ACHN (cell line): ENCODE results near the gene ROR2.

Source experiments
- DNase-seq: peaks from one replicate; pipeline ENCODE4 v3.0.0-alpha.2; 2015
- in situ Hi-C: cut with HindIII; loops from 2 replicates; pipeline ENCODE4 v1.10.0; 2017; ENCODE audit warnings: low sequenced_read_pairs, low pct_ligation_motif_present, low pct_unique_long_range_greater_than_20kb

The ROR2 gene

GRCh38 chr9:91725651-91726050 lies 224.4 kb downstream of the ROR2 start:
- DNase-seq = no peak
- in situ Hi-C loops = no loop called here

GRCh38 chr9:91724609-91725505 lies 225.2 kb downstream of the ROR2 start:
- in situ Hi-C loops = no loop called here
- no peak for DNase-seq

- no peak for DNase-seq
- in situ Hi-C loops = no loop called here
Measured at GRCh38 chr9:91724068-91724440, 226.0 kb downstream of the ROR2 start.

GRCh38 chr9:91723420-91724067 lies 226.5 kb downstream of the ROR2 start:
- in situ Hi-C loops = no loop called here
- DNase-seq = no peak

GRCh38 chr9:91720751-91721705 lies 229.0 kb downstream of the ROR2 start:
- no peak for DNase-seq
- in situ Hi-C loops = no loop called here

- in situ Hi-C loops = no loop called here
- DNase-seq = no peak
Measured at GRCh38 chr9:91720313-91720712, 229.7 kb downstream of the ROR2 start.

- in situ Hi-C loops = no loop called here
- DNase-seq = no peak
Measured at GRCh38 chr9:91718071-91718470, 232.0 kb downstream of the ROR2 start.

- no peak for DNase-seq
- in situ Hi-C loops = no loop called here
Measured at GRCh38 chr9:91716815-91717214, 233.2 kb downstream of the ROR2 start.

GRCh38 chr9:91716239-91716638 lies 233.8 kb downstream of the ROR2 start:
- DNase-seq = no peak
- in situ Hi-C loops = no loop called here

GRCh38 chr9:91714874-91715615 lies 235.0 kb downstream of the ROR2 start:
- DNase-seq = no peak
- in situ Hi-C loops = no loop called here

GRCh38 chr9:91714020-91714806 lies 235.8 kb downstream of the ROR2 start:
- DNase-seq = peak; percentile 70
- in situ Hi-C loops = no loop called here

- in situ Hi-C loops = no loop called here
- no peak for DNase-seq
Measured at GRCh38 chr9:91712811-91713210, 237.2 kb downstream of the ROR2 start.

GRCh38 chr9:91711755-91712601 lies 238.1 kb downstream of the ROR2 start:
- in situ Hi-C loops = no loop called here
- no peak for DNase-seq

GRCh38 chr9:91710158-91710557 lies 239.9 kb downstream of the ROR2 start:
- DNase-seq = no peak
- in situ Hi-C loops = no loop called here

GRCh38 chr9:91705386-91705785 lies 244.6 kb downstream of the ROR2 start:
- in situ Hi-C loops = no loop called here
- DNase-seq = no peak

- no peak for DNase-seq
- in situ Hi-C loops = no loop called here
Measured at GRCh38 chr9:91700475-91700874, 249.6 kb downstream of the ROR2 start.

GRCh38 chr9:91698266-91698665 lies 251.8 kb downstream of the ROR2 start:
- in situ Hi-C loops = no loop called here
- DNase-seq = no peak
